H1 (cell line): ENCODE results near the gene RGR. TPM values are rescaled to one million over a fixed set of nuclear protein-coding genes. Genes with fewer than 3 reads are reported as not detected.

ENCODE experiments used
- CTCF ChIA-PET: fragments of 300-600 bp; sonication (Branson Sonifier 250); formaldehyde crosslinking; loops from one replicate; lab custom pipeline; 2021; ENCODE audit not compliant: partially characterized antibody; lab: Charles Lee
- POLR2A ChIA-PET: fragments of 300-600 bp; sonication (Branson Sonifier 250); formaldehyde crosslinking; loops from one replicate; lab custom pipeline; 2021; ENCODE audit warnings: inconsistent platforms; ENCODE audit not compliant: partially characterized antibody; lab: Charles Lee
- DNase-seq, 2 experiments: peaks; one replicate each; pipeline versions ENCODE4 v3.0.0 to v3.0.0-alpha.2; 2010 to 2022; ENCODE audit warnings: low spot score in 2 of 2, low read depth in 1 of 2, mixed read lengths in 1 of 2
- FAIRE-seq: peaks from 2 replicates; lab custom pipeline; 2011; peaks lifted over from hg19 to GRCh38; lab: Jason Lieb, UNC
- H2AFZ ChIP-seq: 2 replicates; pipeline ENCODE4 v1.8.1; 2012; ENCODE audit warnings: low read length, inconsistent platforms
- H2AK5ac ChIP-seq: 2 replicates; pipeline ENCODE4 v1.6.1; 2013; ENCODE audit warnings: low read depth, low read length
- H2BK120ac ChIP-seq: replicated peaks from 2 replicates; pipeline ENCODE3; 2013; ENCODE audit warnings: low read depth, low read length, inconsistent platforms
- H2BK12ac ChIP-seq: 2 replicates; pipeline ENCODE4 v1.6.1; 2013; ENCODE audit warnings: low read depth, low read length
- H2BK15ac ChIP-seq: 2 replicates; pipeline ENCODE4 v1.6.1; 2013; ENCODE audit warnings: low read length
- H2BK20ac ChIP-seq: 2 replicates; pipeline ENCODE4 v1.6.1; 2013; ENCODE audit warnings: low read length
- H2BK5ac ChIP-seq: 2 replicates; pipeline ENCODE4 v1.6.1; 2013; ENCODE audit warnings: low read depth, low read length
- H3K14ac ChIP-seq: 2 replicates; pipeline ENCODE4 v1.6.1; 2013; ENCODE audit warnings: inconsistent platforms; ENCODE audit not compliant: insufficient read length
- H3K18ac ChIP-seq: 2 replicates; pipeline ENCODE4 v1.6.1; 2013; ENCODE audit warnings: low read length; ENCODE audit errors: extremely low read depth
- H3K23ac ChIP-seq: 2 replicates; pipeline ENCODE4 v1.6.1; 2013; ENCODE audit warnings: inconsistent platforms; ENCODE audit not compliant: insufficient read length
- H3K23me2 ChIP-seq: 2 replicates; pipeline ENCODE4 v1.6.1; 2013; ENCODE audit warnings: low read depth, low read length
- H3K27ac ChIP-seq: 2 replicates; pipeline ENCODE4 v1.6.1; 2011; ENCODE audit warnings: low read depth, low read length, inconsistent platforms
- H3K27me3 ChIP-seq, 4 experiments: replicated peaks in 1 of 4; 1 replicate in 1 of 4; 2 replicates in 3 of 4; pipeline versions ENCODE4 v1.6.1 to v1.8.1; 2011 to 2013; ENCODE audit warnings: low read length in 3 of 4, mild to moderate bottlenecking in 3 of 4, inconsistent platforms in 2 of 4, mixed read lengths in 2 of 4, moderate library complexity in 1 of 4; ENCODE audit not compliant: control insufficient read depth in 3 of 4, insufficient read depth in 3 of 4; ENCODE audit errors: extremely low read depth in 1 of 4
- H3K36me3 ChIP-seq, 4 experiments: 2 replicates each; pipeline versions ENCODE4 v1.6.1 to v1.8.1; 2011 to 2013; ENCODE audit warnings: mild to moderate bottlenecking in 4 of 4, low read length in 3 of 4, moderate library complexity in 2 of 4, control low read depth in 1 of 4, inconsistent platforms in 1 of 4; ENCODE audit not compliant: insufficient read depth in 4 of 4, control insufficient read depth in 2 of 4
- H3K4ac ChIP-seq: replicated peaks from 2 replicates; pipeline ENCODE3; 2013; ENCODE audit warnings: low read length, low read depth, mixed read lengths, inconsistent platforms; ENCODE audit not compliant: insufficient read length
- H3K4me1 ChIP-seq, 4 experiments: replicated peaks in 1 of 4; 1 replicate in 1 of 4; 2 replicates in 3 of 4; pipeline versions ENCODE4 v1.6.1 to v1.8.1; 2011 to 2013; ENCODE audit warnings: low read length in 3 of 4, inconsistent platforms in 2 of 4, mixed read lengths in 1 of 4; ENCODE audit not compliant: insufficient read depth in 4 of 4, control insufficient read depth in 3 of 4
- H3K4me2 ChIP-seq, 2 experiments: 2 replicates each; pipeline versions ENCODE4 v1.6.1 to v1.8.1; 2011 to 2013; ENCODE audit warnings: low read depth in 2 of 2, low read length in 2 of 2, control low read depth in 1 of 2, inconsistent platforms in 1 of 2, mild to moderate bottlenecking in 1 of 2; ENCODE audit not compliant: insufficient read depth in 1 of 2
- H3K4me3 ChIP-seq, 4 experiments: fragments of 200-600, 300-600 bp in 1 of 4; sonication (generic), shearing (Covaris generic), sonication (Bioruptor Twin) in 1 of 4; 2 replicates each; pipeline versions ENCODE4 v1.5.1 to v1.8.1; 2011 to 2016; ENCODE audit warnings: low read length in 4 of 4, low read depth in 3 of 4, control low read depth in 2 of 4, inconsistent platforms in 2 of 4, mild to moderate bottlenecking in 2 of 4, mixed read lengths in 1 of 4, moderate library complexity in 1 of 4; ENCODE audit not compliant: insufficient read depth in 2 of 4; ENCODE audit errors: extremely low read depth in 1 of 4
- H3K56ac ChIP-seq: replicated peaks from 2 replicates; pipeline ENCODE3; 2013; ENCODE audit warnings: low read depth, mild to moderate bottlenecking, mixed read lengths, low read length, inconsistent platforms; ENCODE audit not compliant: insufficient read length
- H3K79me1 ChIP-seq: 2 replicates; pipeline ENCODE4 v1.6.1; 2013; ENCODE audit warnings: low read depth, low read length, control low read depth
- H3K79me2 ChIP-seq, 2 experiments: 2 replicates each; pipeline versions ENCODE4 v1.6.1 to v1.8.1; 2012 to 2013; ENCODE audit warnings: low read length in 2 of 2, mild to moderate bottlenecking in 2 of 2, inconsistent platforms in 1 of 2; ENCODE audit not compliant: insufficient read depth in 2 of 2, control insufficient read depth in 1 of 2
- H3K9ac ChIP-seq, 4 experiments: replicated peaks in 1 of 4; 1 replicate in 1 of 4; 2 replicates in 3 of 4; pipeline versions ENCODE4 v1.6.1 to v1.8.1; 2011 to 2013; ENCODE audit warnings: low read depth in 3 of 4, low read length in 3 of 4, control low read depth in 2 of 4, mild to moderate bottlenecking in 2 of 4, moderate library complexity in 2 of 4, inconsistent platforms in 1 of 4; ENCODE audit errors: extremely low read depth in 1 of 4
- H3K9me3 ChIP-seq, 2 experiments: 2 replicates each; pipeline versions ENCODE4 v1.6.1 to v1.8.1; 2012 to 2013; ENCODE audit warnings: mild to moderate bottlenecking in 2 of 2, moderate library complexity in 2 of 2, control low read depth in 1 of 2, inconsistent platforms in 1 of 2, low read depth in 1 of 2, low read length in 1 of 2, mixed read lengths in 1 of 2; ENCODE audit not compliant: insufficient read depth in 2 of 2
- H4K20me1 ChIP-seq, 2 experiments: replicated peaks in 1 of 2; 2 replicates each; pipeline versions ENCODE3 to v1.8.1; 2011 to 2013; ENCODE audit warnings: inconsistent platforms in 2 of 2, low read length in 2 of 2, mild to moderate bottlenecking in 1 of 2; ENCODE audit not compliant: insufficient read depth in 2 of 2, control insufficient read depth in 1 of 2
- H4K5ac ChIP-seq: 2 replicates; pipeline ENCODE4 v1.6.1; 2013; ENCODE audit warnings: low read length, low read depth, mixed read lengths, inconsistent platforms; ENCODE audit not compliant: insufficient read length
- H4K8ac ChIP-seq: 2 replicates; pipeline ENCODE4 v1.8.0; 2013; ENCODE audit warnings: mild to moderate bottlenecking, moderate library complexity, low read length, inconsistent platforms; ENCODE audit not compliant: insufficient read depth; ENCODE audit errors: extremely low read depth
- H4K91ac ChIP-seq: replicated peaks from 2 replicates; pipeline ENCODE3; 2013; ENCODE audit warnings: low read length, mixed read lengths, inconsistent platforms; ENCODE audit not compliant: insufficient read length
- CHD2 ChIP-seq: IDR thresholded peaks from 2 replicates; pipeline ENCODE4 v1.6.1; 2012; ENCODE audit warnings: low read length, improper control_type of control experiment
- EP300 ChIP-seq, 2 experiments: IDR thresholded peaks; 1 replicate in 1 of 2; 2 replicates in 1 of 2; pipeline ENCODE4 v1.6.1; 2011 to 2012; ENCODE audit warnings: low read depth in 2 of 2, low read length in 2 of 2, mild to moderate bottlenecking in 2 of 2, borderline replicate concordance in 1 of 2, inconsistent platforms in 1 of 2, moderate library complexity in 1 of 2
- RFX5 ChIP-seq: IDR thresholded peaks from 2 replicates; pipeline ENCODE4 v1.6.1; 2011; ENCODE audit warnings: low read depth, low read length, improper control_type of control experiment, borderline replicate concordance
- WGBS, 2 experiments: shearing (Covaris generic) in 1 of 2; methylation state at CpG; one replicate each; pipeline versions ENCODE4 v1.1.6 to v1.1.7; 2013 to 2015; ENCODE audit warnings: low lambda C conversion rate in 2 of 2, mixed read lengths in 2 of 2, inconsistent platforms in 1 of 2, low coverage in 1 of 2, missing lambda C conversion rate in 1 of 2; ENCODE audit not compliant: insufficient replicate concordance in 2 of 2, insufficient coverage in 1 of 2, insufficient read length in 1 of 2; ENCODE audit errors: extremely low coverage in 1 of 2, missing lambda C conversion rate in 1 of 2; 5-methylcytosine and 5-hydroxymethylcytosine counted together
- polyA plus RNA-seq, 7 experiments: library from polyadenylated mRNA; depleted of rRNA in 3 of 7; stranded (reverse) in 5 of 7; unstranded in 2 of 7; fragments of >200 nt in 5 of 7; fragments of 200-250 nt in 2 of 7; gene quantifications; 1 replicate in 5 of 7; 2 replicates in 1 of 7; 4 replicates in 1 of 7; pipeline versions ENCODE4 v1.2.1 to v1.2.3, GENCODE V29; 2011 to 2013; ENCODE audit warnings: missing spikeins in 2 of 7, mixed read lengths in 2 of 7
- total RNA-seq: library from RNA; stranded (reverse); fragmentation: NEBNext Ultra II Directional; extraction: Animal tissue kit (Norgen Biotek cat#: 25700); gene quantifications from 2 replicates; pipeline ENCODE4 v1.2.1, GENCODE V29; 2021

The RGR gene
- total and polyA plus RNA-seq, 2 of the 8 experiments (the other 6 are each of a cell fraction or from before 2014, with no cell fraction given), result not detected

- Histone ChIP-seq H3K23me2 (no peaks in the 10 kb centered on the region), H3K9me3 (no peaks in the 10 kb centered on the region), H3K14ac (no peak overlapping the region), H3K4me3 (no peak overlapping the region), H3K9ac (no peak overlapping the region), H3K4me2 (no peak overlapping the region), H2AFZ (no peak overlapping the region), H2BK12ac (no peak overlapping the region), H2AK5ac (no peak overlapping the region), H4K20me1 (no peaks in the 10 kb centered on the region), H3K27me3 (no peaks in the 10 kb centered on the region), H3K79me2 (no peaks in the 10 kb centered on the region), H4K5ac (no peak overlapping the region), H4K91ac (no peak overlapping the region), H3K23ac (no peak overlapping the region), H3K27ac (no peak overlapping the region), H3K79me1 (no peaks in the 10 kb centered on the region), H2BK5ac (no peak overlapping the region), H4K8ac (no peak overlapping the region), H3K56ac (no peak overlapping the region), H3K4me1 (peaks cover 0 to 4% (median 0%) of the 10 kb centered on the region in 4 experiments; a peak in 1 of 7 replicates), H3K36me3 (no peaks in the 10 kb centered on the region), H3K4ac (no peak overlapping the region), H2BK15ac (no peak overlapping the region), H2BK120ac (no peak overlapping the region), H3K18ac (no peak overlapping the region), H2BK20ac (no peak overlapping the region)
- no peak for TF ChIP-seq EP300 (IDR thresholded peaks at IDR 0.05; ENCODE audit: borderline replicate concordance in 1 of 2, low read depth in 2 of 2, low read length in 2 of 2)
- no peak for TF ChIP-seq RFX5
- no peak for TF ChIP-seq CHD2
- DNase-seq (no peak), FAIRE-seq (no peak)
- ChIA-PET CTCF (interaction anchor here (0.6 to 8.8 kb wide), 17 partner anchors 8 to 340 kb away, joined by 3 to 113 read pairs (median 4); no protein-coding TSS in a partner anchor), POLR2A (interaction anchor here (0.7 kb wide), 1 partner anchor 9 kb away, joined by 4 read pairs; no protein-coding TSS in a partner anchor)
- 90% methylated on average over 5 of the region's 5 CpGs; no CpG with 5 or more reads in 1 of the 2 experiments for WGBS, 2 experiments
Measured at GRCh38 chr10:84212014-84212413, 32.8 kb upstream of the RGR start.
